ENCODE results near the gene NDUFA6. TPM values are rescaled to one million over a fixed set of nuclear protein-coding genes. Genes with fewer than 3 reads are reported as not detected.
"Not testable (repeated sequence)": the region's sequence is repeated elsewhere in the genome, so short reads cannot be mapped to it uniquely, and the experiment has no call there.

NDUFA6 gene
- 91.5 and 118 TPM in 2 replicates for total RNA-seq (2014; rRNA removed)
- percentile 90 among the genes with signal in this experiment for Bru-seq, nascent RNA
- percentile 95 among the genes with signal in this experiment for BruChase-seq, experiment 1, labeled RNA remaining after a 6-hour chase
- percentile 88 among the genes with signal in this experiment for BruChase-seq, experiment 2, labeled RNA remaining after a 2-hour chase
- long read RNA-seq, transcript NDUFA6-202 (3 exons, 1,256 nt), result major isoform, 113 of 131 reads
- long read RNA-seq, transcript NDUFA6-201 (2 exons, 475 nt), result minor isoform, 7 of 131 reads
- long read RNA-seq, partial matches to known transcripts, result 0 of 131 reads
- long read RNA-seq, other reads (novel, unspliced or antisense), result 11 of 131 reads

- DNase-seq (peak; percentile 98), ATAC-seq (peak; percentile 94)
- intact Hi-C loops (cut with micrococcal nuclease), result loop anchor here (1.0 to 2.0 kb wide), 3 partner anchors 11 to 354 kb away; no protein-coding TSS in a partner anchor
- TF ChIP-seq CTCF (conservative IDR thresholded peaks at IDR 0.05; ENCODE audit: low read depth, low read length) (peak; percentile 79), EZH2 (IDR thresholded peaks at IDR 0.05; ENCODE audit: low read length, unreplicated experiment) (no peak)
- BruUV-seq (replicated peaks), result TSS peak; percentile 49
- Histone ChIP-seq H3K79me2 (ENCODE audit: low read length) (peaks cover 33% of the 10 kb centered on the region), H3F3A (ENCODE audit: low read length, unreplicated experiment) (no peaks in the 10 kb centered on the region), H3K4me3 (ENCODE audit: low read length) (peak within 1 kb of the TSS; percentile 80), H4K20me1 (ENCODE audit: low read length) (peaks cover 7% of the 10 kb centered on the region; the same call in 1 of the 2 replicates), H2AFZ (ENCODE audit: low read length) (peak within 1 kb of the TSS; percentile 91), H3K27ac (ENCODE audit: low read length) (peak within 1 kb of the TSS; percentile 86), H3K4me1 (ENCODE audit: insufficient read depth, low read length) (peaks cover 9% of the 10 kb centered on the region; the same call in 1 of the 2 replicates), H3K9me3 (ENCODE audit: low read length) (no peaks in the 10 kb centered on the region), H3K4me2 (ENCODE audit: low read length) (peak within 1 kb of the TSS; percentile 97), H3K9me2 (replicated peaks; ENCODE audit: low read length) (no peaks in the 10 kb centered on the region), H3K36me3 (ENCODE audit: low read depth, low read length) (peaks cover 10% of the 10 kb centered on the region; the same call in 1 of the 2 replicates), H3K9ac (ENCODE audit: low read length) (peak within 1 kb of the TSS; percentile 97), H3K27me3 (ENCODE audit: low read length) (no peaks in the 10 kb centered on the region)
- POLR2A ChIA-PET (ENCODE audit: unreplicated experiment), result interaction anchor here (0.6 kb wide), 1 partner anchor 501 kb away, joined by 3 read pairs; no protein-coding TSS in a partner anchor
- CTCF ChIA-PET, result interaction anchor here (0.9 kb wide), 1 partner anchor 22 kb away, joined by 7 read pairs; no protein-coding TSS in a partner anchor
Observed at GRCh38 chr22:42090596-42091454, at the start of gene NDUFA6. NDUFA6 (minus strand) TSS chr22:42090772; CDS start chr22:42090744, 28 bp downstream.

GRCh38 chr22:42140153-42140552 lies 49.6 kb upstream of the NDUFA6 start:
- H3K9me3 ChIP-seq (ENCODE audit: low read length); BruUV-seq (replicated peaks); H3K27ac ChIP-seq (ENCODE audit: low read length); H3K9ac ChIP-seq (ENCODE audit: low read length); H3K36me3 ChIP-seq (ENCODE audit: low read depth, low read length); H4K20me1 ChIP-seq (ENCODE audit: low read length); H3K4me2 ChIP-seq (ENCODE audit: low read length); H3K27me3 ChIP-seq (ENCODE audit: low read length); H3K9me2 ChIP-seq (replicated peaks; ENCODE audit: low read length); H3F3A ChIP-seq (ENCODE audit: low read length, unreplicated experiment); POLR2A ChIA-PET (ENCODE audit: unreplicated experiment); H3K4me3 ChIP-seq (ENCODE audit: low read length); H3K4me1 ChIP-seq (ENCODE audit: insufficient read depth, low read length); ATAC-seq; DNase-seq; intact Hi-C loops (cut with micrococcal nuclease); H2AFZ ChIP-seq (ENCODE audit: low read length); H3K79me2 ChIP-seq (ENCODE audit: low read length); CTCF ChIA-PET: not testable (repeated sequence)

GRCh38 chr22:42139508-42139907 lies 48.9 kb upstream of the NDUFA6 start:
- H3K9me2 ChIP-seq (replicated peaks; ENCODE audit: low read length); BruUV-seq (replicated peaks); H3K9me3 ChIP-seq (ENCODE audit: low read length); H4K20me1 ChIP-seq (ENCODE audit: low read length); H3K36me3 ChIP-seq (ENCODE audit: low read depth, low read length); H3K4me3 ChIP-seq (ENCODE audit: low read length); ATAC-seq; H3K27ac ChIP-seq (ENCODE audit: low read length); DNase-seq; CTCF ChIA-PET; H2AFZ ChIP-seq (ENCODE audit: low read length); intact Hi-C loops (cut with micrococcal nuclease); POLR2A ChIA-PET (ENCODE audit: unreplicated experiment); H3K4me2 ChIP-seq (ENCODE audit: low read length); H3K4me1 ChIP-seq (ENCODE audit: insufficient read depth, low read length); H3F3A ChIP-seq (ENCODE audit: low read length, unreplicated experiment); H3K79me2 ChIP-seq (ENCODE audit: low read length); H3K27me3 ChIP-seq (ENCODE audit: low read length); H3K9ac ChIP-seq (ENCODE audit: low read length): not testable (repeated sequence)

All from PC-3 (cell line).